Stimulated activated CD8-positive, alpha-beta memory T cell treated with anti-CD3 and anti-CD28 coated beads, Interleukin-12 subunit alpha, Interleukin-12 subunit beta, amount 100 ng/mL, for 1 hour (primary cell): ENCODE results near the gene TNNT3.

ENCODE experiments used
- DNase-seq: peaks from one replicate; pipeline ENCODE4 v3.0.0-alpha.2; 2020; ENCODE audit warnings: low read depth

Gene TNNT3

DNA sequence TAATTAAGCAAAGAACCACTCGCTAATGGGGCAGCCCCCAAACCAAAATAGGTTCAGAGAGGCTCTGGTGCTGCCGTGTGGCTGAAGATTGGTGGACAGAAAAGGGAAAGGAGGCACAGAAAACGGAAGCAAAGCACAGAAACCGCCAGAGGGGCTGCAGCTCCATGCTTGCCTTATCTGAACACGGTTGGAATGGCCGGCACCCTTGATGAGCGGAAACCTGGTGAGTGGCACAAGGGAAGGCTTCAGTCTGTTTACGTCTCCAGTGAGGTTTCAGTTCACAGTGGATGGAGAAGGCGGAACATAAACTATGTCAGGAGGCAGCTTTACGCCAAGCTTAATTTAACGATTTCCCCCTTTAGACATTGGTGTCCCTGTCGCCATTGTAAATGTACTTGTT is 22.6 kb upstream of the TNNT3 start:
- no peak for DNase-seq

- no peak for DNase-seq
These were observed 20.4 kb upstream of the TNNT3 start for GRCh38 chr11:1899090-1899489.

GRCh38 chr11:1899686-1900085 is 19.8 kb upstream of the TNNT3 start:
- DNase-seq, result no peak

DNA sequence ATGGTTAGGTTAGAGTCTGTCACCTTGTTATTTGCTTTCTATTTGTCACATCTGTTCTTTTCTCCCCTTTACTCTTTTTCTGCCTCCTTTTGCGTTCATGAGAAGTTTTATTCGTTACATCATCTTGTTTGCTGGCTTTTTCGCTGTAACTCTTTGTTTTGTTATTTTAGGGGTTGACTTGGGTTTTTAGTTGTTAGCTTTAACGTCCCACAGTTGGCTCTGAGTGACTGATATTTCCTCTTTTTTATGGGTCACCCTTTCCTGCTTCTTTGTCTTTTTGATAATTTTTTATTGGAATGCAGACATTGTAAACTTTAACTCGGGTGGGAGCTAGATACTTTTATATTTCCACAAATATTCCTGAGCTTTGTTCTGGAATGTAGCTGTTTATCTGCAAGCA is 13.3 kb upstream of the TNNT3 start:
- no peak for DNase-seq

DNA sequence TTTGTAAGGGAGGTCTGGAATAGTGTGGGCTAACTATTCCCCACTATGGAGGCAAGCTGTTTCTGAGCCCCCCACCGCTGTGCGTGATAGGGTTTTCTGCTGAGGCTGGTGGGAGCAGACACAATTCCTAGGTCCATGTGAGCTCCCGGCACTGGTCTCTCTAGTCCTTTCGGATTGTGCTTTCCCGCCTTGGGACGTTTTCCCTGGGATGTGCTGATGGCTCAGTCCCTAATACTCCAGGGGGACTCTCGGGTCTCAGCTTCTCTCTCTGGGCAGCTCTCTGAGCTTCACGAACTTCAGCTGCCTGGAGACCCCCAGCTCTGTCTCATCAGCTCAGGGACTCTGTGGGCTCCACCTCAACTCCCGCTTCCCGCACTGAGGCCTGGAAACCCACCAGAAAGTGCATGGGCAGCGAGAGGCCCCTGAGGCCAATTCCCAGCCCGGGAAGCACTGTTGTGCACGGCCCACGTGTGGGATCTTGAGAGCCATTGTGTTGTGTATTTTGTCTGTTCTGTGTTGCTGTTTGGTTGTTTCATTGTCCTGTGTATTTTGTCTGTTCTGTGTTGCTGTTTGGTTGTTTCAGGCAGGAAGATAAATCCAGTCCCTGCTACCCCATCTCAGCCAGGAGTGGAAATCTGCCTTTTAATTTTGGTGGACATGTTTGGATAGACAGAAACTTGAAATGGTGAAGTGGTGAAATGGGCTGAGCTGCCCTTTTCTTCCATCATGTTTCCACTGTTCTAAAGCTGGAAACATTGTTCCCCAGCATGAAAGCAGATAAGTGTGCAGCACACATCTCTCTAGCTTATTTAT is 12.7 kb upstream of the TNNT3 start:
- DNase-seq, result no peak

- DNase-seq, result no peak
These were observed 10.9 kb upstream of the TNNT3 start for GRCh38 chr11:1908618-1909017.

DNA sequence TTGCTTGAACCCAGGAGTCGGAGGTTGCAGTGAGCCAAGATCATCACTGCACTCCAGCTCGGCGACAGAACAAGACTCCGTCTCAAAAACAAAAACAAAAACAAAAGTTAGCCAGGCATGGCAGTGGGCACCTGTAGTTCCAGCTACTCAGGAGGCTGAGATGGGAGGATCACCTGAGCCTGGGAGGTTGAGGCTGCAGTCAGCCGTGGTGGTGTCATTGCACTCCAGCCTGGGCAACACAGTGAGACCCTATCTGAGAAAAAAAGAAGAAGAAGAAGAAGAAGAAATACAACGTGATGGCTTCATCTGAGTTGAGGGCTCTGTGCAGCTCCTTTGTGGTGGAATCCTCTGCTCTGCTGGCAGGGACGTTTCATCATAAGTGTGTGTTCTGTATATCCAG is 10.0 kb upstream of the TNNT3 start:
- DNase-seq, result no peak

DNA sequence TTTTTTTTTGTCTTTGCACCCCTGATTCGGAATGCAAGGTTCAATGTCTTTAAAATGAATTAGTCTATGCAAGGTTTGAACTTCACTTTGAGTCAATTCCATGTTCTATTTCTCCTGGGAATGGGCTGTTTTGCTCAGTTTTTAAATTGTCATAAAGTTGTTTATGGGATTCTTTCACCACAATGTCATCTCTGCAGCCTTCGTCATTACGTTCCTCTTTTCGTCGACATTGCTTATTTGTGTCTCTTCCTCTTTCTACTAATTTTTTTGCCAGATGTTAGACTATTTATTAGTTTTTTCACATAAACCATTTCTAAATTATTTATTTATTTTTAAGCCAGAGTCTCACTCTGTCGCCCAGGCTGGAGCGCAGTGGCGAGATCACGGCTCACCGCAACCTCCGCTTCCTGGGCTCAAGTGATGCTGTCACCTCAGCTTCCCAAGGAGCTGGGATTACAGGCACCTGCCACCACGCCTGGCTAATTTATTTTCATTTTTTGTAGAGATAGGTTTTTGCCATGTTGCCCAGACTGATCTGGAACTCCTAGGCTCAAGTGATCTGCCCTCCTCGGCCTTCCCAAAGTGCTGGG is 7.1 kb upstream of the TNNT3 start:
- DNase-seq, result no peak

DNA sequence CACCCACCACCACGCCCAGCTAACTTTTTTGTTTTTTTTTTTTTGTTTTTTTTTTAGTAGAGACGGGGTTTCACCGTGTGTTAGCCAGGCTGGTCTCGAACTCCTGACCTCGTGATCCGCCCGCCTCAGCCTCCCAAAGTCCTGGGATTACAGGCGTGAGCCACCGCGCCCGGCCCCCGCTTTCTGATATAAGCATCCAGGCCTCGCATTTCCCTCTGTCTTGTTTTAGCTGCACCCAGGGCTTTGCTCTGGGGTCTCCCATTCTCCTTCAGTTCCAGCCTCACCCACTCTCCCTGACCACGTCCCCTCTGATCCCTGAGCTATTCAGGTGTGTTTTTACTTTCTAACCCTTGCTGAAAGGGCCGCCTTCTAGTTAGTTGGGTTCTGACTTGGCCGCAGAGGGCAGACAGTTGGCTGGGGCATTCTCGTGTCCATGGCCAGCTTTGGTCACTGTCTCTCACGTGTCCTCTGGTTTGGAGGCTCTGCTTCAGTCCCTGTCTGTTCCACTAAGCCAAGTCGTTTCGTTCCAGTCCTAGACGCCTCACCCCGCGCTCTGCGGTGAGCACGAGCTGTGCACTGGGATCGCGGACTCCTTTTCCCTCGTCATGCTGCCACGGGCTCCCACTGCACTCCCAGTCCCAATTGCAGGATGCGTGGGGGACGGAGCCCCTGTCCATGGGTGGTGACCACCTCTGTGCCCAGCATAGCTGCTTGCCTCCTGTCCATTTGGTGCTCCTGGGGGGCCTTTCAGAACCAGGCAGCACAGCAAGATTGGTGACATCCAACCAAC is 6.0 kb upstream of the TNNT3 start:
- DNase-seq, result no peak

DNA sequence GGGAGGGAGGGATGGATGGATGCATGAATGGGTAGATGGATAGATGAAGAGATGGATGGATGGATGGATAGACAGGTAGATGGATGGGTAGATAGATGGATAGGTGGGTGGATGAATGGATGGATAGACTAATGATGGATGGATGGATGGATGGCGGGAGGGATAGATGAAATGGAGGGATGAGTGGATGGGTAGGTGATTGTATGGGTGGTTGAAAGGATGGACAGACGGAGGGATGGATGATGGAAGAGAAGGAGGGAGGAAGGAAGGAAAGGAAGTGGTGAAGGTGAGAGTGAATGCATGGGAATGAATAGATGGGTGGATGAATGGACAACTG is 3.7 kb upstream of the TNNT3 start:
- DNase-seq, result no peak

GRCh38 chr11:1916132-1916985 is 3.1 kb upstream of the TNNT3 start:
- no peak for DNase-seq

GRCh38 chr11:1916986-1917522 is 2.4 kb upstream of the TNNT3 start:
- DNase-seq, result no peak

- DNase-seq, result no peak
These were observed 1.7 kb upstream of the TNNT3 start for GRCh38 chr11:1917523-1918435.

- DNase-seq, result no peak
These were observed 827 bp upstream of the TNNT3 start for GRCh38 chr11:1918436-1919315.

GRCh38 chr11:1920128-1920908 is 815 bp downstream of the TNNT3 start:
- DNase-seq, result no peak

DNA sequence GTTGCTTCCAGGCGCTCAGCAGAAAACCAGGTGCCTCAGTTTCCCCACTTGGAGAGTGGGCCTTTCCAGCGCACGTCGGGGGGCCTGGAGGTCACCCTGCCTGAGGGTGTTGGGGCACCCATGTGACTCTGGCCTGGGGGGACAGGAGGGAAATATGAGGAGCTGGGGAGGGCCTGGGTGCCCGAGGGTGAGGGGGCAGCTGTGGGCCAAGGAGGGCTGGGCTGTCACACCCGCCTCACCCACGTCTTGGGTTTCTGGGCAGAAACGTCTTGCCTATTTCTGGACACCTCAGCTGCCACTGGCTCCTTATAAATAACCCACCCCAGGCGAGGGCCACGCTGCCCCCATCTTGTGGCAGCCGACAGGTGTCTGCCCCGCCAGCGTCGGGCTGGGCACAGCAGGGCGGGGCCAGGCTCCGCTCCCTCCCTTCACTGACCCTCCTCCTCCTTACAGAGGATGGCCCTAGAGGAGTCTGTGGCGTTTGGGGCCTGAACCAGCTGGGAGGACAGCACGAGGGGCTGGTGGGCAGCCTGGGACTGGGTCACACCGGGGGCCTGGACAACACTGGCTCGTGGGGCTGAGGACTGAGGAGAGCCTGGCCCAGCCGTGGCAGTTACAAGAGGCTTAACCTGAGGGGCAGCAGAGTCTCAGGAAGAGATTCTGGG is 1.5 kb downstream of the TNNT3 start:
- DNase-seq, result no peak

DNA sequence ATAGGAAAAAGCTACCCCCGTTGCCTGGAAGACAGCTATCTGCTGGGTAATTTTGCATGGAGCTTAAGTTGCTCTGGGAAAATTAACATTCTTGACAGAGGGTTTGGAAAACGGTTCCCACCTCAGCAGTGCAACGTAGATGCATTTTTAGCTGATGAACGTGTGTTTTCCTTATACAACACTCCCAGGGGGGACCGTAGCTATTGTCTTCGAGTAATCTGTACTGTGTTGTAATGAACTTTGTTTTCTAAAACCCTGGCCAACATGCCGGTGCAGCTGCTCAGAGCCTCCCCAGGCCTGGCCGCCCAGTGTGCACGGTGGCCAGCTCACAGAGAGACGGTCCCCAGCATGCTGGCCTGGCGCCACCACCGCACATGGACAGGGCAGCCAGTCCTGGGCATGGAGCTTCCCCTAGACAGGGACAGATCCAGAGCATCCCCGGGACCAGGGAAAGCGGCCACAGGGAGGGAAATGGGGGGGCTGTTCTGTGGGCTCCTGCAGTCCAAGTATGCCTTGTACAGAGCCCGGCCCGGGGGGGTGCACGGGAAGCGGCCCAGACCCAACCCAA is 2.2 kb downstream of the TNNT3 start:
- no peak for DNase-seq

DNA sequence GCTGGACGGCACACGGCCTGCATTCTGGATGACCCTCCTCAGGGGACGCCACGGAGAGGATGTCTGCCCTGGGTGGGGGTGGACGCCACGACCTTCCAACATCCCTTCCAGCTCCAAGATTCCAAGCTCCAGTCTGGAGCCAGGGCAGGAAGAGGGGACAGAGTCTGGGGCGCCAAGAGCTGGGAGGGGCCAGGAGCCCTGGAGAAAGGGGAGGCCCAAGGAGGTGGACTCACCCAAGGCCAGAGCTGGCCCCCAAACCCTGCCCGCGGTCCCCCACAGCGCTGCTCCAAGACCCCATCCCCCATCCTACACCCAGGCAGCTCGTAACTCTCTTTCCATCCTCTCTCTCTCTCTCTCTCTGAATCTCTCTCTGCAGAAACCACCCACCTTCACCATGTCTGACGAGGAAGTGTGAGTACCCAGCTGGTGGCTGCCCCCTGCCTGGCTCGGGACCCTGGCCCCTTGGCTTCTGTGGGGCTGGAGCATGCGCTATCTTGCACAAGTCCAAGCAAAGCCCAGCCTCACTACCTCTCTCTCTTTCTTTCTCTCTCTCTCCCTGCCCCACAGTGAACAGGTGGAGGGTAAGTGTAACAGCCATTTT is 3.1 kb downstream of the TNNT3 start:
- DNase-seq, result no peak
